Gastroesophageal sphincter (tissue), 4 donors: ENCODE measurements around the gene VPS51. TPM values are rescaled to one million over a fixed set of nuclear protein-coding genes. Genes with fewer than 3 reads are reported as not detected.

Experiments used
- ATAC-seq: fragments of 150-250 bp; one replicate; pipeline ENCODE4 v1.9.1; 2016; ENCODE audit warnings: mild to moderate bottlenecking, moderate library complexity
- H3K27ac ChIP-seq, 4 donors: fragments of 200-600 bp; sonication (generic) in 3 of 4; 1 replicate in 3 of 4; 2 replicates in 1 of 4; pipeline ENCODE4 v1.5.1; 2016 to 2019
- H3K27me3 ChIP-seq: fragments of 200-600 bp; sonication (generic); one replicate; pipeline ENCODE4 v1.5.1; 2019
- H3K36me3 ChIP-seq, 2 donors: fragments of 200-600 bp; sonication (generic); one replicate each; pipeline ENCODE4 v1.5.1; 2019; ENCODE audit warnings: control low read depth in 1 of 2
- H3K4me1 ChIP-seq, 3 donors: fragments of 200-600 bp; sonication (generic); 1 replicate in 2 of 3; 2 replicates in 1 of 3; pipeline ENCODE4 v1.5.1; 2016 to 2019; ENCODE audit warnings: control low read depth in 2 of 3
- H3K4me3 ChIP-seq, 2 donors: fragments of 200-600 bp; sonication (generic); one replicate each; pipeline ENCODE4 v1.5.1; 2019; ENCODE audit warnings: mild to moderate bottlenecking in 1 of 2, moderate library complexity in 1 of 2
- H3K9me3 ChIP-seq, 3 donors: fragments of 200-600 bp; sonication (generic); one replicate each; pipeline ENCODE4 v1.5.1; 2017 to 2019; ENCODE audit warnings: control low read depth in 2 of 3
- CTCF ChIP-seq, 4 experiments: fragments of 200-600 bp in 2 of 4; fragments of 450-650 bp in 2 of 4; sonication (generic) in 1 of 4; IDR thresholded peaks; one replicate each; pipeline ENCODE4 v1.5.1; 2017 to 2019; ENCODE audit warnings: antibody characterized with exemption in 4 of 4, mild to moderate bottlenecking in 2 of 4, moderate library complexity in 2 of 4
- EP300 ChIP-seq: sonication (generic); formaldehyde crosslinking; IDR thresholded peaks from one replicate; pipeline ENCODE4 v1.6.1; 2017; ENCODE audit warnings: antibody characterized with exemption, mild to moderate bottlenecking
- POLR2A ChIP-seq, 2 donors: fragments of 450-650 bp; IDR thresholded peaks; one replicate each; pipeline ENCODE4 v1.6.1; 2017; ENCODE audit warnings: antibody characterized with exemption in 2 of 2, mild to moderate bottlenecking in 2 of 2, moderate library complexity in 1 of 2
- POLR2AphosphoS5 ChIP-seq: sonication (generic); formaldehyde crosslinking; IDR thresholded peaks from one replicate; pipeline ENCODE4 v1.6.1; 2017; ENCODE audit warnings: antibody characterized with exemption
- WGBS, 2 donors: methylation state at CpG; one replicate each; pipeline ENCODE4 v1.1.5; 2018; ENCODE audit warnings: low coverage in 1 of 2; 5-methylcytosine and 5-hydroxymethylcytosine counted together
- total RNA-seq, 4 donors: library from RNA; depleted of rRNA; stranded (reverse); fragments of >200 nt; gene quantifications; one replicate each; pipeline ENCODE4 v1.1.0, GENCODE V29; 2016

The VPS51 gene
- total RNA-seq, 4 donors from 2014 or later, result 374 to 526 (median 407) TPM

DNA sequence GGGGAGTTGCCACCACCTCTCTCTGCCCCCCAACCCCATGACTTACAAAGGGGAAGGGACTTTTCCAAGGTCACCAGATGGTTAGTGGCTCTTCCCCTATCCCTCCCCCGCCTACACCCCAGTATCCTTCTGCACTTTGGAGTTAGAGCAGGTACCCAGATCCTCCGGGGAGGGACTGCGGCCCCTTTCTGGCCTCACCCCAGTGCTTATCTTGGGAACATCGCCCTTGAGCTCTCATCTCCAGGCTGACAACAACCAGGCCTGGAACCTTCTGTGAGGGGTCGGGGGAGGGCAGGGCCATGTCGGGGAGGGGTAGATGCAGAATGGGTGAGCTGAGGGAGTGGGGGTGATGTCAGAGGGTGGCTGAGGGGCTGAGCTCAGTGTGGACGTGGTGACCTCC is 30.2 kb upstream of the VPS51 start:
- Histone ChIP-seq H3K9me3 (no peaks in the 10 kb centered on the region), H3K36me3 (no peaks in the 10 kb centered on the region), H3K4me1 (no peaks in the 10 kb centered on the region), H3K27ac (no peak overlapping the region), H3K27me3 (no peaks in the 10 kb centered on the region), H3K4me3 (no peak overlapping the region)
- ATAC-seq, result no peak
- no CpG with 5 or more reads among the region's 7 CpGs for WGBS, 2 donors
- TF ChIP-seq POLR2A (IDR thresholded peaks at IDR 0.05), result no peak
- TF ChIP-seq EP300, result no peak
- TF ChIP-seq POLR2AphosphoS5, result no peak

- no peaks in the 10 kb centered on the region for H3K36me3 ChIP-seq
- no peak for TF ChIP-seq POLR2AphosphoS5
- TF ChIP-seq CTCF (IDR thresholded peaks at IDR 0.05), result no peak
- no peak for TF ChIP-seq POLR2A (IDR thresholded peaks at IDR 0.05)
- TF ChIP-seq EP300, result no peak
- no peaks in the 10 kb centered on the region for H3K27me3 ChIP-seq
- no peaks in the 10 kb centered on the region for H3K9me3 ChIP-seq
- H3K27ac ChIP-seq, result no peak overlapping the region
- no peaks in the 10 kb centered on the region for H3K4me1 ChIP-seq
- no peak overlapping the region for H3K4me3 ChIP-seq
- ATAC-seq, result no peak
- no CpG with 5 or more reads among the region's 11 CpGs for WGBS, 2 donors
These were observed 29.7 kb upstream of the VPS51 start for GRCh38 chr11:65066315-65066714.

DNA sequence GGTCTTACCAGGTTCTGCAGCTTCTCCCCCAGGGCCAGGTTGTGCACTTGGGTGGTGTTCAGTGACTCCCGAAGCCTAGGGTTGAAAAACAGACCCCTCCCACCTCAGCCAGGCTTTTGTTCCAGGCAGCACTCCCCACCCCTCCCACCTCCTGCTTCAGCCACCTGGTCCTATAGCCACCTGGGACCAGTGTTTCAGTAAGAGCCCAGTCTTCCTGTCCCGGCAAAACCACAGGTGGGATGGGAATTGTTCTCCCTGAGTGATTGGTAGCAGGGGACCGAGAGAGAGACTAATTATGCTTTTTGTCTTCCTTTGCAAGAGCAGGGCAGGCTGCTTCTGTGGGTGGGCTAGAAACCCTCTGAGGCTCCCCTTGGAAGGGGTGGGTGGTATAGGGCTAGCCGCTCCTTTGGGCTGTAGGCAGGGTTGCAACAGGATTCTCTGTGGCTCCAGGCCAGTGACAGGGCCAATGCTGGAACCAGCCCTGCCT is 29.2 kb upstream of the VPS51 start:
- no peak for ATAC-seq
- H3K27ac ChIP-seq, result no peak overlapping the region
- no peaks in the 10 kb centered on the region for H3K9me3 ChIP-seq
- no peak overlapping the region for H3K4me3 ChIP-seq
- H3K4me1 ChIP-seq, result no peaks in the 10 kb centered on the region
- H3K27me3 ChIP-seq, result no peaks in the 10 kb centered on the region
- no peaks in the 10 kb centered on the region for H3K36me3 ChIP-seq
- 17% methylated on average over 1 of the region's 4 CpGs; no CpG with 5 or more reads in 1 of the 2 donors for WGBS, 2 donors
- TF ChIP-seq POLR2AphosphoS5, result no peak
- no peak for TF ChIP-seq EP300
- TF ChIP-seq POLR2A (IDR thresholded peaks at IDR 0.05), result no peak
- TF ChIP-seq CTCF (IDR thresholded peaks at IDR 0.05), result no peak

DNA sequence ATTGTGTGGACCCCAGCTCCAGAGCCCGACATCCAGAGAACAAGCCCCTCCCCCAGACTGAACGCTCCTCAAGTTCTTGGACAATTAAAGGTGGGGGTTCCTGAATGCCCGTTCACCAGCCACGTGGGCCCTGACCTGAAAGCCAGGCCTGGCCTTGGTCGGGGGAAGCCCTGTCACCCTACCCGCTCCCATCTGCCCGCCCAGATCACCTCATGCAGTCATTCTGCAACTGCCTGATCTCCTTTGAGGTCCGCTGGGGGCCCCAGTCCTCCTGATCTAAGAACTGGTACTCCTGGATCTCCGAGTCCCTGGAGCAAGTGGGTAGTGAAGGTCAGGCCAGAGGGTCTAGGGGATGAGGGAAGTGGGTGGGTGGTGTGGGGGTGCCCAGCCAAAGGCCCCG is 28.6 kb upstream of the VPS51 start:
- no peaks in the 10 kb centered on the region for H3K27me3 ChIP-seq
- no peak for TF ChIP-seq EP300
- TF ChIP-seq POLR2AphosphoS5, result no peak
- TF ChIP-seq CTCF (IDR thresholded peaks at IDR 0.05), result no peak
- TF ChIP-seq POLR2A (IDR thresholded peaks at IDR 0.05), result no peak
- no peaks in the 10 kb centered on the region for H3K4me1 ChIP-seq
- no peak overlapping the region for H3K4me3 ChIP-seq
- no peak overlapping the region for H3K27ac ChIP-seq
- no peaks in the 10 kb centered on the region for H3K9me3 ChIP-seq
- H3K36me3 ChIP-seq, result no peaks in the 10 kb centered on the region
- 60% methylated on average over 3 of the region's 10 CpGs; no CpG with 5 or more reads in 1 of the 2 donors for WGBS, 2 donors
- ATAC-seq, result no peak

DNA sequence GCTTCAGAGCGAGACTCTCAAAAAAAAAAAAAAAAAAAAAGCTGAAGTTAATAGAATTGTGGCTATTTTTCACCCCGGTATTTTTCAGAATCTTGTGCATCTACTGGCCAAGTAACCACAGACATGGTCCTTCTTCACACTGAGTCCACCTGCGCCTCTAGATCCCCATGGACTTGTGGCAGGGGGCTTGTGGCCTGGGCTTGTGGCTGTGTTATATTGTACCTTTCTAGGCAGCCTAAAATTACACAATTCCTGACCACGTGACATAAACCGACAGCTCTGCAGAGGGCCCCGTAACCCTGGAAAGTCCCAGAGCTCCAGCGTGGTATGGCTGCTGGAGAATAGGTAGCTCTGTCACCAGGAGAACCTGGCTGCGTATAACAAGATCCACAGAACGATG is 26.8 kb upstream of the VPS51 start:
- ATAC-seq, result no peak
- Histone ChIP-seq H3K4me1 (no peaks in the 10 kb centered on the region), H3K9me3 (no peaks in the 10 kb centered on the region), H3K36me3 (no peaks in the 10 kb centered on the region), H3K27ac (no peak overlapping the region), H3K4me3 (no peak overlapping the region), H3K27me3 (no peaks in the 10 kb centered on the region)
- TF ChIP-seq POLR2AphosphoS5, result no peak
- TF ChIP-seq EP300, result no peak
- TF ChIP-seq POLR2A (IDR thresholded peaks at IDR 0.05), result no peak
- no peak for TF ChIP-seq CTCF (IDR thresholded peaks at IDR 0.05)
- WGBS, 2 donors, result 54 to 69% methylated on average over 4 to 9 of the region's 9 CpGs
